Left lung (tissue), 10 donors: ENCODE measurements around the gene CNIH3. TPM values are rescaled to one million over a fixed set of nuclear protein-coding genes. Genes with fewer than 3 reads are reported as not detected.

Source experiments
- ATAC-seq: fragments of 200-7000 bp; cut with Tn5 transposase; one replicate; pipeline ENCODE4 v1.9.1; 2020; ENCODE audit warnings: moderate library complexity
- DNase-seq, 4 donors: peaks; one replicate each; pipeline ENCODE4 v3.0.0-alpha.2; 2013 to 2020
- H3K27ac ChIP-seq, 2 donors: fragments of 200-600 bp; sonication (generic) in 1 of 2; one replicate each; pipeline versions ENCODE4 v1.5.0 to v1.8.0; 2020 to 2021
- H3K27me3 ChIP-seq, 2 donors: fragments of 200-600 bp; sonication (generic) in 1 of 2; one replicate each; pipeline versions ENCODE4 v1.5.0 to v1.8.0; 2020 to 2021
- H3K36me3 ChIP-seq, 2 donors: fragments of 200-600 bp; sonication (generic) in 1 of 2; one replicate each; pipeline versions ENCODE4 v1.5.0 to v1.8.0; 2020 to 2021
- H3K4me1 ChIP-seq, 2 donors: fragments of 200-600 bp; one replicate each; pipeline ENCODE4 v1.8.0; 2021
- H3K4me3 ChIP-seq, 2 donors: fragments of 200-600 bp; sonication (generic) in 1 of 2; one replicate each; pipeline versions ENCODE4 v1.5.0 to v1.8.0; 2020 to 2021; ENCODE audit warnings: mild to moderate bottlenecking in 1 of 2
- H3K9me3 ChIP-seq, 2 donors: fragments of 200-600 bp; sonication (generic) in 1 of 2; one replicate each; pipeline versions ENCODE4 v1.5.0 to v1.8.0; 2020 to 2021
- CTCF ChIP-seq, 2 donors: fragments of 200-600 bp; sonication (generic) in 1 of 2; IDR thresholded peaks; one replicate each; pipeline versions ENCODE4 v1.5.0 to v1.8.0; 2021; ENCODE audit warnings: antibody characterized with exemption in 2 of 2
- intact Hi-C, 2 donors: fragments of 100-400 bp; cut with DNase I; formaldehyde crosslinking; loops; one replicate each; pipeline versions ENCODE4 v1.11.2 to v1.14.2; 2022
- polyA plus RNA-seq, 6 donors: library from polyadenylated mRNA; unstranded; fragments of 120-200 nt; gene quantifications; one replicate each; pipeline ENCODE4 v1.2.1, GENCODE V29; 2013; ENCODE audit not compliant: insufficient read length in 6 of 6
- total RNA-seq, 2 donors: library from RNA; stranded (reverse); fragmentation: NEBNext Ultra II Directional; extraction: Animal tissue kit (Norgen Biotek cat#: 25700); gene quantifications; one replicate each; pipeline ENCODE4 v1.2.1, GENCODE V29; 2021
- donor health status: DM: no; HTN: yes; CAD: no.
- donor health status: DM: no; HTN: no; CAD: no.

Gene CNIH3
- total and polyA plus RNA-seq, 8 donors: 2.5 to 9.4 (median 7.3) TPM

GRCh38 chr1:224759135-224759534 is 143.0 kb downstream of the CNIH3 start:
- H3K4me1 ChIP-seq: no peaks in the 10 kb centered on the region
- DNase-seq (no peak), ATAC-seq (no peak)
- H3K27ac ChIP-seq: no peak overlapping the region
- no peak overlapping the region for H3K4me3 ChIP-seq
- no peaks in the 10 kb centered on the region for H3K27me3 ChIP-seq
- H3K9me3 ChIP-seq: peaks cover 0 to 17% of the 10 kb centered on the region in 2 donors
- H3K36me3 ChIP-seq: no peaks in the 10 kb centered on the region
- no peak for TF ChIP-seq CTCF (IDR thresholded peaks at IDR 0.05)
- intact Hi-C loops: no loop called here

GRCh38 chr1:224759681-224760091 is 143.6 kb downstream of the CNIH3 start:
- Histone ChIP-seq H3K4me3 (no peak overlapping the region), H3K27me3 (no peaks in the 10 kb centered on the region), H3K27ac (no peak overlapping the region), H3K4me1 (no peaks in the 10 kb centered on the region), H3K36me3 (no peaks in the 10 kb centered on the region), H3K9me3 (peaks cover 0 to 17% of the 10 kb centered on the region in 2 donors)
- no peak for DNase-seq
- no peak for ATAC-seq
- intact Hi-C loops: no loop called here
- TF ChIP-seq CTCF (IDR thresholded peaks at IDR 0.05): no peak

GRCh38 chr1:224760163-224760562 is 144.0 kb downstream of the CNIH3 start:
- ATAC-seq: no peak

GRCh38 chr1:224761245-224761644 is 145.1 kb downstream of the CNIH3 start:
- Histone ChIP-seq H3K9me3 (peaks cover 0 to 17% of the 10 kb centered on the region in 2 donors), H3K4me1 (no peaks in the 10 kb centered on the region), H3K27ac (no peak overlapping the region), H3K36me3 (no peaks in the 10 kb centered on the region), H3K27me3 (no peaks in the 10 kb centered on the region), H3K4me3 (no peak overlapping the region)
- DNase-seq: no peak
- ATAC-seq: no peak
- no peak for TF ChIP-seq CTCF (IDR thresholded peaks at IDR 0.05)
- intact Hi-C loops: no loop called here

More at GRCh38 chr1:224760163-224760562, 144.0 kb downstream of the CNIH3 start:
- no peaks in the 10 kb centered on the region for H3K36me3 ChIP-seq
- no peak for DNase-seq
- peaks cover 0 to 17% of the 10 kb centered on the region in 2 donors for H3K9me3 ChIP-seq
- intact Hi-C loops: no loop called here
- H3K27me3 ChIP-seq: no peaks in the 10 kb centered on the region
- H3K27ac ChIP-seq: no peak overlapping the region
- no peak for TF ChIP-seq CTCF (IDR thresholded peaks at IDR 0.05)
- no peaks in the 10 kb centered on the region for H3K4me1 ChIP-seq
- H3K4me3 ChIP-seq: no peak overlapping the region

- no peak for TF ChIP-seq CTCF (IDR thresholded peaks at IDR 0.05)
- Histone ChIP-seq H3K4me1 (no peaks in the 10 kb centered on the region), H3K9me3 (peaks cover 0 to 17% of the 10 kb centered on the region in 2 donors), H3K4me3 (no peak overlapping the region), H3K36me3 (no peaks in the 10 kb centered on the region), H3K27me3 (no peaks in the 10 kb centered on the region), H3K27ac (no peak overlapping the region)
- DNase-seq: no peak
- no peak for ATAC-seq
- intact Hi-C loops: no loop called here
Observed at GRCh38 chr1:224762046-224762445, 145.9 kb downstream of the CNIH3 start.
